Parathyroid adenoma (tissue), 2 donors: ENCODE data around the gene CHRDL2.
"Not testable (repeated sequence)": the region's sequence is repeated elsewhere in the genome, so short reads cannot be mapped to it uniquely, and the experiment has no call there.

Source experiments
- H2AFZ ChIP-seq: fragments of 300-600 bp; sonication (generic); one replicate; pipeline ENCODE4 v1.7.0; 2017; ENCODE audit warnings: antibody characterized with exemption, mild to moderate bottlenecking
- H3K27ac ChIP-seq: fragments of 300-600 bp; sonication (generic); one replicate; pipeline ENCODE4 v1.7.0; 2017
- H3K27me3 ChIP-seq: fragments of 300-600 bp; sonication (generic); one replicate; pipeline ENCODE4 v1.7.0; 2017; ENCODE audit warnings: low read length; ENCODE audit not compliant: control insufficient read depth, insufficient read depth
- H3K36me3 ChIP-seq: fragments of 300-600 bp; sonication (generic); one replicate; pipeline ENCODE4 v1.7.0; 2017; ENCODE audit warnings: low read length; ENCODE audit not compliant: control insufficient read depth, insufficient read depth
- H3K4me1 ChIP-seq: fragments of 300-600 bp; sonication (generic); one replicate; pipeline ENCODE4 v1.7.0; 2017; ENCODE audit warnings: control low read depth
- H3K4me2 ChIP-seq: fragments of 300-600 bp; sonication (generic); one replicate; pipeline ENCODE4 v1.7.0; 2017; ENCODE audit warnings: low read length
- H3K4me3 ChIP-seq: fragments of 300-600 bp; sonication (generic); one replicate; pipeline ENCODE4 v1.7.0; 2017; ENCODE audit warnings: low read depth, low read length
- H3K79me2 ChIP-seq: fragments of 300-600 bp; sonication (generic); one replicate; pipeline ENCODE4 v1.7.0; 2017; ENCODE audit warnings: control low read depth
- H3K9ac ChIP-seq: fragments of 300-600 bp; sonication (generic); one replicate; pipeline ENCODE4 v1.7.0; 2017; ENCODE audit warnings: mild to moderate bottlenecking
- H3K9me3 ChIP-seq: fragments of 300-600 bp; sonication (generic); one replicate; pipeline ENCODE4 v1.7.0; 2017; ENCODE audit warnings: low read length; ENCODE audit not compliant: control insufficient read depth
- CTCF ChIP-seq: fragments of 300-600 bp; sonication (generic); IDR thresholded peaks from one replicate; pipeline ENCODE4 v1.7.0; 2017; ENCODE audit warnings: antibody characterized with exemption, mild to moderate bottlenecking
- donor health status: primary hyperparathyroidism.

The CHRDL2 gene

GRCh38 chr11:74770456-74770855 is 39.2 kb upstream of the CHRDL2 start:
- H3K9ac ChIP-seq = no peak overlapping the region
- no peaks in the 10 kb centered on the region for H3K4me1 ChIP-seq
- H3K36me3 ChIP-seq = no peaks in the 10 kb centered on the region
- no peak overlapping the region for H2AFZ ChIP-seq
- H3K79me2 ChIP-seq = peaks cover 5% of the 10 kb centered on the region
- H3K9me3 ChIP-seq = no peaks in the 10 kb centered on the region
- no peak for TF ChIP-seq CTCF
- no peak overlapping the region for H3K4me3 ChIP-seq
- H3K27ac ChIP-seq = no peak overlapping the region
- no peak overlapping the region for H3K4me2 ChIP-seq
- no peaks in the 10 kb centered on the region for H3K27me3 ChIP-seq

- Histone ChIP-seq H3K4me3 (no peak overlapping the region), H3K9ac (no peak overlapping the region), H2AFZ (no peak overlapping the region), H3K79me2 (peaks cover 4% of the 10 kb centered on the region), H3K36me3 (no peaks in the 10 kb centered on the region), H3K4me2 (no peak overlapping the region), H3K27me3 (no peaks in the 10 kb centered on the region), H3K9me3 (no peaks in the 10 kb centered on the region), H3K4me1 (no peaks in the 10 kb centered on the region), H3K27ac (no peak overlapping the region)
- TF ChIP-seq CTCF = no peak
Observed at GRCh38 chr11:74769055-74769707, 38.0 kb upstream of the CHRDL2 start.

GRCh38 chr11:74768172-74768651 is 37.0 kb upstream of the CHRDL2 start:
- H3K4me2 ChIP-seq, H3K4me1 ChIP-seq, H3K27me3 ChIP-seq, H3K36me3 ChIP-seq, H3K4me3 ChIP-seq, H3K9ac ChIP-seq, H3K9me3 ChIP-seq, H3K27ac ChIP-seq, H2AFZ ChIP-seq, H3K79me2 ChIP-seq: not testable (repeated sequence)

GRCh38 chr11:74766905-74767304 is 35.7 kb upstream of the CHRDL2 start:
- H2AFZ ChIP-seq = no peak overlapping the region
- H3K4me1 ChIP-seq = no peaks in the 10 kb centered on the region
- TF ChIP-seq CTCF = no peak
- peaks cover 4% of the 10 kb centered on the region for H3K79me2 ChIP-seq
- no peak overlapping the region for H3K4me3 ChIP-seq
- no peaks in the 10 kb centered on the region for H3K9me3 ChIP-seq
- H3K9ac ChIP-seq = no peak overlapping the region
- no peaks in the 10 kb centered on the region for H3K27me3 ChIP-seq
- H3K27ac ChIP-seq = no peak overlapping the region
- no peaks in the 10 kb centered on the region for H3K36me3 ChIP-seq
- H3K4me2 ChIP-seq = no peak overlapping the region

- H3K27me3 ChIP-seq = no peaks in the 10 kb centered on the region
- H3K4me2 ChIP-seq = no peak overlapping the region
- H2AFZ ChIP-seq = no peak overlapping the region
- H3K4me1 ChIP-seq = no peaks in the 10 kb centered on the region
- no peaks in the 10 kb centered on the region for H3K9me3 ChIP-seq
- no peak overlapping the region for H3K27ac ChIP-seq
- peaks cover 2% of the 10 kb centered on the region for H3K79me2 ChIP-seq
- no peak overlapping the region for H3K9ac ChIP-seq
- H3K4me3 ChIP-seq = no peak overlapping the region
- TF ChIP-seq CTCF = no peak
- H3K36me3 ChIP-seq = no peaks in the 10 kb centered on the region
Observed at GRCh38 chr11:74756571-74756970, 25.3 kb upstream of the CHRDL2 start.
